GM10266 (cell line): ENCODE measurements around the gene NPRL2.

Source experiments
- DNase-seq: peaks from one replicate; pipeline ENCODE4 v3.0.0; 2012; ENCODE audit errors: extremely low spot score
- CTCF ChIP-seq: IDR thresholded peaks from 2 replicates; pipeline ENCODE4 v1.5.1; 2012; ENCODE audit warnings: mild to moderate bottlenecking, low read depth; ENCODE audit not compliant: control insufficient read depth, insufficient read depth; ENCODE audit errors: missing control alignments

The NPRL2 gene

GRCh38 chr3:50350527-50351322, at the start of gene NPRL2, which contains the start of gene CYB561D2:
NPRL2 (minus strand) TSS chr3:50350775; CDS start chr3:50350652, 123 bp downstream.
CYB561D2 (plus strand) TSS chr3:50350862; CDS start chr3:50351434, 572 bp downstream.
- DNase-seq: peak; percentile 94
- no peak for TF ChIP-seq CTCF

GRCh38 chr3:50396502-50396901, 45.9 kb upstream of the NPRL2 start:
- no peak for DNase-seq
- TF ChIP-seq CTCF: no peak

GRCh38 chr3:50395070-50395860, 44.7 kb upstream of the NPRL2 start:
- no peak for TF ChIP-seq CTCF
- DNase-seq: no peak

- no peak for TF ChIP-seq CTCF
- no peak for DNase-seq
These were observed 42.5 kb upstream of the NPRL2 start for GRCh38 chr3:50393061-50393460.

GRCh38 chr3:50392101-50392715, 41.6 kb upstream of the NPRL2 start:
- TF ChIP-seq CTCF: no peak

GRCh38 chr3:50390508-50391224, 40.1 kb upstream of the NPRL2 start:
- no peak for DNase-seq
- TF ChIP-seq CTCF: no peak

More at GRCh38 chr3:50392101-50392715, 41.6 kb upstream of the NPRL2 start:
- no peak for DNase-seq
